ENCODE measurements around the gene TECTB.
A peak's percentile ranks its signal among the peaks of the same experiment; 100 is the strongest.

TECTB gene

GRCh38 chr10:112274831-112275230 lies 8.4 kb upstream of the TECTB start:
- Histone ChIP-seq H3K27me3 (ENCODE audit: insufficient read depth, low read length) (no peaks in the 10 kb centered on the region), H3K4me3 (ENCODE audit: low read length) (no peak overlapping the region), H3K4me1 (ENCODE audit: insufficient read depth, low read length) (peaks cover 16% of the 10 kb centered on the region), H3K27ac (ENCODE audit: low read depth, low read length) (no peak overlapping the region), H3K9ac (ENCODE audit: low read depth, low read length) (no peak overlapping the region), H3K36me3 (ENCODE audit: insufficient read depth, low read length) (no peaks in the 10 kb centered on the region), H3K9me3 (ENCODE audit: insufficient read depth, low read depth, low read length) (no peaks in the 10 kb centered on the region)
- WGBS, result 93% methylated on average over 5 of the region's 5 CpGs

- peaks cover 17% of the 10 kb centered on the region for H3K4me1 ChIP-seq (ENCODE audit: insufficient read depth, low read length)
- no peak overlapping the region for H3K27ac ChIP-seq (ENCODE audit: low read depth, low read length)
- H3K4me3 ChIP-seq (ENCODE audit: low read length), result no peak overlapping the region
- H3K27me3 ChIP-seq (ENCODE audit: insufficient read depth, low read length), result no peaks in the 10 kb centered on the region
- no peak overlapping the region for H3K9ac ChIP-seq (ENCODE audit: low read depth, low read length)
- whole genome bisulfite sequencing, result 91% methylated on average over 3 of the region's 4 CpGs
- no peaks in the 10 kb centered on the region for H3K9me3 ChIP-seq (ENCODE audit: insufficient read depth, low read depth, low read length)
- H3K36me3 ChIP-seq (ENCODE audit: insufficient read depth, low read length), result no peaks in the 10 kb centered on the region
These were observed 7.5 kb upstream of the TECTB start for GRCh38 chr10:112275512-112276245.

- Histone ChIP-seq H3K4me1 (ENCODE audit: insufficient read depth, low read length) (peaks cover 17% of the 10 kb centered on the region), H3K9me3 (ENCODE audit: insufficient read depth, low read depth, low read length) (no peaks in the 10 kb centered on the region), H3K27me3 (ENCODE audit: insufficient read depth, low read length) (no peaks in the 10 kb centered on the region), H3K4me3 (ENCODE audit: low read length) (peak overlapping the region; percentile 14; the same call in 1 of the 2 replicates), H3K36me3 (ENCODE audit: insufficient read depth, low read length) (no peaks in the 10 kb centered on the region), H3K27ac (ENCODE audit: low read depth, low read length) (peak overlapping the region; percentile 19; the same call in 1 of the 2 replicates), H3K9ac (ENCODE audit: low read depth, low read length) (no peak overlapping the region)
- WGBS, result 81% methylated on average over 1 of the region's 2 CpGs
These were observed 4.3 kb upstream of the TECTB start for GRCh38 chr10:112278871-112279270.

DNA sequence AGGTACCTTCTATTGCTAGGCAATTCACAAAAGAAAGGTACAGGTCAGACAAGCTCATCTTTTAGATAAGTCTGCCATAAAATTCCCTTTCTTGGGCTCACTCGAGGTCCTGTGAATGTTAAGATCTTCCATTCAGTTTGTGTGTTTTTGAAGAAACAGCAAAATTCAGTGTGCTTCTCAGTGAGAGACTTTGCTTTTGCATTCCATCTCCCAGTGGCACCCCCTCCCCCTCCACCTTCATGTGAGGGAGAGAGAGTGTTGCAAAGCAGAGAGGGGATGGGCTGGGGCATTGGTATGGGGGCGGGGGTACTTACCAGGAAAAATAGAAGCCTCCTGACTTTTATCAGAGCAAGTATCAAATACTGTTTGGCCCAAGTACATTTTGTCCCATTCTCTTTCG lies 3.8 kb upstream of the TECTB start:
- H3K36me3 ChIP-seq (ENCODE audit: insufficient read depth, low read length), result no peaks in the 10 kb centered on the region
- peaks cover 17% of the 10 kb centered on the region for H3K4me1 ChIP-seq (ENCODE audit: insufficient read depth, low read length)
- no peaks in the 10 kb centered on the region for H3K9me3 ChIP-seq (ENCODE audit: insufficient read depth, low read depth, low read length)
- H3K4me3 ChIP-seq (ENCODE audit: low read length), result peak overlapping the region; percentile 14; the same call in 1 of the 2 replicates
- WGBS, result 14% methylated on average over 3 of the region's 3 CpGs
- H3K27me3 ChIP-seq (ENCODE audit: insufficient read depth, low read length), result no peaks in the 10 kb centered on the region
- peak overlapping the region; percentile 19; the same call in 1 of the 2 replicates for H3K27ac ChIP-seq (ENCODE audit: low read depth, low read length)
- no peak overlapping the region for H3K9ac ChIP-seq (ENCODE audit: low read depth, low read length)

DNA sequence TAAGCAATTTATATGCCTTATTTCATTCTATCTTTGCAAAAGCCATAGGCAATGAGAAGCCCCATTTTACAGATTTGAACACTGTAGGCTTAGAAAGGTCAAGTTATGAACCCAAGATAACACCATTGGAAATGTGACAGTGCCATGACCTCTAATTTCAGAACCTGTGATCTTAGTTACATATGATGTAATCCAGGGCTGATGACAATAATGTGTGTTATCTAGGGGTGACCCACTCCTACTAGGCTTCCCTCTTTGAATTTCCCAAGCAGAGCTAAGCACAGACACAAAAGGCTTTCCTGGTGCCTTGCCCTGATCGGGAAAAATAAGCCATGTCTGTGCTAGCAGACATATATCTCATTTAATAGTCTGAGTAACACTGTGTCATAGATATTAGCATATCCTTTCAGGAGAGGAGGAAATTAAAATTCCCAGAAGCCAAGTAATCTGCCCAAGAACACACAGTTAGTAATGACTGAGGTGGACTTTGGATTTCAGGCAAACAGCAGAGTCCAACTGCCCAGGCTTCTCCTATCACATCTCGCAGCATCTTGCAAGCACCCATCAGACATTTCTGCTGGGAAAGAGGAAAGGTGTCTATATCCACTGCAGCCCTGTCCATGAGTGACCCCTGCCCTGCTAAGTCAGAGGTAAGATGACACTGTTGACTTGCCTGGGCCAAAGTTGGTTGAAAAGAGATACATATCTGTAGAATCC lies 2.8 kb upstream of the TECTB start:
- no peaks in the 10 kb centered on the region for H3K27me3 ChIP-seq (ENCODE audit: insufficient read depth, low read length)
- H3K9ac ChIP-seq (ENCODE audit: low read depth, low read length), result no peak overlapping the region
- H3K36me3 ChIP-seq (ENCODE audit: insufficient read depth, low read length), result no peaks in the 10 kb centered on the region
- no peaks in the 10 kb centered on the region for H3K9me3 ChIP-seq (ENCODE audit: insufficient read depth, low read depth, low read length)
- H3K27ac ChIP-seq (ENCODE audit: low read depth, low read length), result no peak overlapping the region
- WGBS, result 83% methylated on average over 2 of the region's 2 CpGs
- peaks cover 17% of the 10 kb centered on the region for H3K4me1 ChIP-seq (ENCODE audit: insufficient read depth, low read length)
- no peak overlapping the region for H3K4me3 ChIP-seq (ENCODE audit: low read length)

GRCh38 chr10:112282086-112282485 lies 1.1 kb upstream of the TECTB start:
- Histone ChIP-seq H3K27ac (ENCODE audit: low read depth, low read length) (no peak overlapping the region), H3K9me3 (ENCODE audit: insufficient read depth, low read depth, low read length) (no peaks in the 10 kb centered on the region), H3K27me3 (ENCODE audit: insufficient read depth, low read length) (peaks cover 2% of the 10 kb centered on the region; the same call in 1 of the 2 replicates), H3K9ac (ENCODE audit: low read depth, low read length) (no peak overlapping the region), H3K4me1 (ENCODE audit: insufficient read depth, low read length) (peaks cover 17% of the 10 kb centered on the region), H3K36me3 (ENCODE audit: insufficient read depth, low read length) (no peaks in the 10 kb centered on the region), H3K4me3 (ENCODE audit: low read length) (no peak overlapping the region)
- WGBS, result 92% methylated on average over 3 of the region's 4 CpGs

DNA sequence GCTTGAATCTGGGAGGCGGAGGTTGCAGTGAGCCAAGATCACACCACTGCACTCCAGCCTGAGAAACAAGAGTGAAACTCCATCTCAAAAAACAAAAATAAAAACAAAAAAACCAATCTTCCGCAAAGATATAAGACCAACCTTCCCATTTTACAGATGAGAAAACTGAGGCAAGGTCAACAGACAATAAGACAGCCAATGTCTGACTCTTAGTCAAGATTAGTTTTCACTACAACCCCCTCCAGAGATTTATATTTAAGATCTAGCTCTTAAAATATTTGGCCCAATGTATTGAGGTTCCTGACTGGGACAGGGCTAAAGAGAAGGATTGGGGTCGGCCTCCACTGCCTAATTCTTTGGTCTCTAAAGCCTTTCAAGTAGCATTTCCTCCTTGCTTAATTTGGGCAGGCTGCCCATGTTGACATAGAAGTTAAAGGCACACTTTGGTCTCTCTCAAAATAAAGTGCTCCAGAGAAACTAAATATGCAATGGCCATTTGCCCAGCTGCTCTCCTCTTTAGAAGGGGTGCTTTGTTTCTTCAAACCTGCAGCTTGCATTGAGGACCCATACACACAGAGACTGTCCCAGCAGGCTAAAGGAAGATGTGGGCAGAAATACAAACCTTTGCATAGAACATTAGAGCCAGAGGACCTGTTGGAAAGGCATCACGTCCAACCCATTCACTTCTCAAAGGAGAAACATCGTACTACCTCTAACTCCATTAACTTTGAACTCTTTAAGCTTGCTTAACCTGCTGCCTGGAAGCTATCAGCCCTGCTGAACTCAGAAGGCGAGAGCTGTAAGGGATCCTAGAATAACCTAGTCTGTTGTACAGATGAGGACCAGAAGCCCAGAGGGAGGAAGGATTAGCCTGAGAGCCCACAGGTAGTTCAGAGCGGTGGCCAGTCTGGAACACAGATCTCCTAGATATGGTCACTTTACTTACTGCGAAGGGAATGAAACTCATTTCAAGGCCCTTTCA lies 3.9 kb downstream of the TECTB start:
- Histone ChIP-seq H3K4me1 (ENCODE audit: insufficient read depth, low read length) (peaks cover 6% of the 10 kb centered on the region; the same call in 1 of the 2 replicates), H3K27me3 (ENCODE audit: insufficient read depth, low read length) (peaks cover 14% of the 10 kb centered on the region), H3K9ac (ENCODE audit: low read depth, low read length) (no peak overlapping the region), H3K4me3 (ENCODE audit: low read length) (no peak overlapping the region), H3K9me3 (ENCODE audit: insufficient read depth, low read depth, low read length) (no peaks in the 10 kb centered on the region), H3K36me3 (ENCODE audit: insufficient read depth, low read length) (no peaks in the 10 kb centered on the region), H3K27ac (ENCODE audit: low read depth, low read length) (no peak overlapping the region)
- 84% methylated on average over 8 of the region's 8 CpGs for WGBS

- Histone ChIP-seq H3K9ac (ENCODE audit: low read depth, low read length) (no peak overlapping the region), H3K36me3 (ENCODE audit: insufficient read depth, low read length) (no peaks in the 10 kb centered on the region), H3K4me1 (ENCODE audit: insufficient read depth, low read length) (peaks cover 6% of the 10 kb centered on the region; the same call in 1 of the 2 replicates), H3K9me3 (ENCODE audit: insufficient read depth, low read depth, low read length) (no peaks in the 10 kb centered on the region), H3K27me3 (ENCODE audit: insufficient read depth, low read length) (peaks cover 14% of the 10 kb centered on the region), H3K27ac (ENCODE audit: low read depth, low read length) (no peak overlapping the region), H3K4me3 (ENCODE audit: low read length) (no peak overlapping the region)
- 93% methylated on average over 8 of the region's 8 CpGs for WGBS
These were observed 4.6 kb downstream of the TECTB start for GRCh38 chr10:112287844-112288243.

GRCh38 chr10:112288486-112288885 lies 5.3 kb downstream of the TECTB start:
- Histone ChIP-seq H3K27me3 (ENCODE audit: insufficient read depth, low read length) (peaks cover 14% of the 10 kb centered on the region), H3K9me3 (ENCODE audit: insufficient read depth, low read depth, low read length) (no peaks in the 10 kb centered on the region), H3K4me1 (ENCODE audit: insufficient read depth, low read length) (peaks cover 6% of the 10 kb centered on the region; the same call in 1 of the 2 replicates), H3K27ac (ENCODE audit: low read depth, low read length) (no peak overlapping the region), H3K36me3 (ENCODE audit: insufficient read depth, low read length) (no peaks in the 10 kb centered on the region), H3K9ac (ENCODE audit: low read depth, low read length) (no peak overlapping the region), H3K4me3 (ENCODE audit: low read length) (no peak overlapping the region)
- 62% methylated on average over 3 of the region's 3 CpGs for WGBS

DNA sequence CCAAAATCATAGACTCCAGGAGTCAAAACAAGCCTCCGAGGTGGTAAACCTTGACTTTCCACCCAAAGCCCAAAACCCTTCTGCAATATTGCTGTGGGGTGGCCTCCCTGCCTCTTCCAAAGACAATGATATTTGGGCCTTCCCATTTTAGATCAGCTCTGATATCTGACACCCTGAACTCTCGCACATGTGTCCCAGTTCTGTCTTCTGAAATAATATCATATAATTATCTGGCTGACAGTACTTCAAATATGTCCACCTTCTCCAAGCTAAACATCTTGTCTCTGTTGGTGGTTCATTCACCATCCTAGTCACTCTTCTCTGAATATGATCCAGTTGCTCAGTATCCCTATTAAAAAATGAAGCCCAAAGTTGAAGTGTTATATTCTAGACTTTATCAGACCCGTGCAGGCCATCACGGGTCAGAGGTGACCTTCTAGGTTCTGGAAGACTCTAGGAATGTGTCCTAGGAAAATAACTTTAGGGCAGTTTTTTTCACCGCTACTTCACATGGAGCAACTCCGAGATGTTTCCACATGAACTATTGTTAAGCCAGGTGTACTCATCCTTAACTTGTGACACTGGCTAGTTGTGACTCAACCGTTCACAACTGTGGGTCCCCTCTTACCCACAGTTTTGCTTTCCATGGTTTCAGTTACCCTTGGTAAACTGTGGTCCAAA lies 6.3 kb downstream of the TECTB start:
- 95% methylated on average over 7 of the region's 7 CpGs for WGBS
- Histone ChIP-seq H3K36me3 (ENCODE audit: insufficient read depth, low read length) (no peaks in the 10 kb centered on the region), H3K9ac (ENCODE audit: low read depth, low read length) (no peak overlapping the region), H3K9me3 (ENCODE audit: insufficient read depth, low read depth, low read length) (no peaks in the 10 kb centered on the region), H3K4me3 (ENCODE audit: low read length) (no peak overlapping the region), H3K4me1 (ENCODE audit: insufficient read depth, low read length) (peaks cover 6% of the 10 kb centered on the region; the same call in 1 of the 2 replicates), H3K27ac (ENCODE audit: low read depth, low read length) (no peak overlapping the region), H3K27me3 (ENCODE audit: insufficient read depth, low read length) (peaks cover 14% of the 10 kb centered on the region)

Data from HUES64 (cell line).